Prostate gland (tissue), 2 donors: Measurements from ENCODE around the gene SULT4A1. TPM values are rescaled to one million over a fixed set of nuclear protein-coding genes. Genes with fewer than 3 reads are reported as not detected.
A peak's percentile ranks its signal among the peaks of the same experiment; 100 is the strongest.

Source experiments
- DNase-seq: peaks from one replicate; pipeline ENCODE4 v3.0.0-alpha.2; 2019; ENCODE audit warnings: low spot score
- H3K27ac ChIP-seq, 2 donors: fragments of 200-600 bp; sonication (generic); 2 replicates each; pipeline ENCODE4 v1.5.1; 2017 to 2019
- H3K27me3 ChIP-seq: fragments of 200-600 bp; sonication (generic); replicated peaks from 2 replicates; pipeline ENCODE4 v1.5.1; 2019; ENCODE audit not compliant: insufficient read depth
- H3K36me3 ChIP-seq, 2 donors: fragments of 200-600 bp; sonication (generic); 1 replicate in 1 of 2; 2 replicates in 1 of 2; pipeline versions ENCODE4 v1.5.1 to v1.8.1; 2017 to 2019
- H3K4me1 ChIP-seq: fragments of 200-600 bp; sonication (generic); replicated peaks from 2 replicates; pipeline ENCODE4 v1.5.1; 2019
- H3K4me3 ChIP-seq, 2 donors: fragments of 200-600 bp; sonication (generic); 2 replicates each; pipeline ENCODE4 v1.5.1; 2017 to 2019
- H3K9me3 ChIP-seq: fragments of 200-600 bp; sonication (generic); 2 replicates; pipeline ENCODE4 v1.5.1; 2017
- CTCF ChIP-seq, 4 experiments: fragments of 200-600 bp in 2 of 4; fragments of 450-650 bp in 2 of 4; sonication (generic) in 2 of 4; IDR thresholded peaks; 1 replicate in 3 of 4; 2 replicates in 1 of 4; pipeline ENCODE4 v1.5.1; 2016 to 2019; ENCODE audit warnings: antibody characterized with exemption in 4 of 4, mild to moderate bottlenecking in 2 of 4, moderate library complexity in 2 of 4
- POLR2A ChIP-seq: fragments of 450-650 bp; IDR thresholded peaks from one replicate; pipeline ENCODE4 v1.6.1; 2016; ENCODE audit warnings: antibody characterized with exemption, mild to moderate bottlenecking
- POLR2AphosphoS5 ChIP-seq: sonication (generic); formaldehyde crosslinking; IDR thresholded peaks from one replicate; pipeline ENCODE4 v1.6.1; 2017; ENCODE audit warnings: antibody characterized with exemption
- WGBS: methylation state at CpG from one replicate; pipeline ENCODE4 v1.1.5; 2018; 5-methylcytosine and 5-hydroxymethylcytosine counted together
- intact Hi-C: fragments of 100-400 bp; cut with DNase I; formaldehyde crosslinking; loops from one replicate; pipeline ENCODE4 v1.14.2; 2022
- total RNA-seq, 2 donors: library from RNA; depleted of rRNA; stranded (reverse); fragments of >200 nt; gene quantifications; one replicate each; pipeline ENCODE4 v1.1.0, GENCODE V29; 2016

The SULT4A1 gene
- total RNA-seq, 2 donors from 2014 or later: 0.14 to 3.3 TPM

GRCh38 chr22:43798492-43798891, 63.8 kb downstream of the SULT4A1 start:
- intact Hi-C loops: no loop called here
- DNase-seq: no peak
- H3K27ac ChIP-seq: no peak overlapping the region
- no peaks in the 10 kb centered on the region for H3K36me3 ChIP-seq
- WGBS: 84% methylated on average over 5 of the region's 5 CpGs
- H3K27me3 ChIP-seq: no peaks in the 10 kb centered on the region
- H3K4me3 ChIP-seq: no peak overlapping the region
- no peak for TF ChIP-seq POLR2AphosphoS5
- TF ChIP-seq CTCF (IDR thresholded peaks at IDR 0.05): no peak
- no peak for TF ChIP-seq POLR2A
- H3K4me1 ChIP-seq: no peaks in the 10 kb centered on the region
- no peaks in the 10 kb centered on the region for H3K9me3 ChIP-seq

- WGBS: 58% methylated on average over 8 of the region's 8 CpGs
- Histone ChIP-seq H3K9me3 (no peaks in the 10 kb centered on the region), H3K36me3 (no peaks in the 10 kb centered on the region), H3K4me3 (no peak overlapping the region), H3K27me3 (no peaks in the 10 kb centered on the region), H3K4me1 (no peaks in the 10 kb centered on the region), H3K27ac (no peak overlapping the region)
- intact Hi-C loops: no loop called here
- DNase-seq: no peak
- TF ChIP-seq CTCF (IDR thresholded peaks at IDR 0.05): peak in 2 of 4 experiments; percentile 17 to 24
- TF ChIP-seq POLR2A: no peak
- TF ChIP-seq POLR2AphosphoS5: no peak
These were observed 65.7 kb downstream of the SULT4A1 start for GRCh38 chr22:43796567-43796966.

GRCh38 chr22:43795320-43795719, 67.0 kb downstream of the SULT4A1 start:
- Histone ChIP-seq H3K9me3 (no peaks in the 10 kb centered on the region), H3K36me3 (no peaks in the 10 kb centered on the region), H3K27ac (no peak overlapping the region), H3K27me3 (no peaks in the 10 kb centered on the region), H3K4me1 (no peaks in the 10 kb centered on the region), H3K4me3 (no peak overlapping the region)
- 96% methylated on average over 7 of the region's 7 CpGs for WGBS
- intact Hi-C loops: no loop called here
- TF ChIP-seq CTCF (IDR thresholded peaks at IDR 0.05): no peak
- DNase-seq: no peak

- WGBS: 61% methylated on average over 5 of the region's 5 CpGs
- no peaks in the 10 kb centered on the region for H3K4me1 ChIP-seq
- no peak for DNase-seq
- TF ChIP-seq CTCF (IDR thresholded peaks at IDR 0.05): no peak
- TF ChIP-seq POLR2A: no peak
- no peak for TF ChIP-seq POLR2AphosphoS5
- H3K9me3 ChIP-seq: no peaks in the 10 kb centered on the region
- no peaks in the 10 kb centered on the region for H3K27me3 ChIP-seq
- no peak overlapping the region for H3K4me3 ChIP-seq
- H3K27ac ChIP-seq: no peak overlapping the region
- intact Hi-C loops: no loop called here
- H3K36me3 ChIP-seq: no peaks in the 10 kb centered on the region
These were observed 69.4 kb downstream of the SULT4A1 start for GRCh38 chr22:43792905-43793304.

- H3K27ac ChIP-seq: no peak overlapping the region
- no peaks in the 10 kb centered on the region for H3K4me1 ChIP-seq
- 37% methylated on average over 7 of the region's 7 CpGs for WGBS
- no peaks in the 10 kb centered on the region for H3K9me3 ChIP-seq
- DNase-seq: no peak
- H3K36me3 ChIP-seq: no peaks in the 10 kb centered on the region
- no peak for TF ChIP-seq POLR2AphosphoS5
- no peak for TF ChIP-seq CTCF (IDR thresholded peaks at IDR 0.05)
- no peak for TF ChIP-seq POLR2A
- no peaks in the 10 kb centered on the region for H3K27me3 ChIP-seq
- no peak overlapping the region for H3K4me3 ChIP-seq
- intact Hi-C loops: no loop called here
These were observed 72.9 kb downstream of the SULT4A1 start for GRCh38 chr22:43789452-43789851.
